K562 (cell line): ENCODE data around the gene CUTA. TPM values are rescaled to one million over a fixed set of nuclear protein-coding genes. Genes with fewer than 3 reads are reported as not detected.

Experiments used
- ATAC-seq: fragments of 200-7000 bp; cut with Tn5 transposase; 3 replicates; pipeline ENCODE4 v1.9.1; 2020; ENCODE audit warnings: moderate library complexity
- BruUV-seq: library from RNA; stranded (reverse); fragments of 400-500 nt; replicated peaks from 2 replicates; lab custom pipeline; 2021; lab: Mats Ljungman, UMichigan
- CTCF ChIA-PET: fragments of 300-600 bp; formaldehyde crosslinking; extraction: SDS; loops from one replicate; lab custom pipeline; 2021; ENCODE audit warnings: low intra/inter-chr PET ratio; lab: Yijun Ruan, JAX
- POLR2A ChIA-PET: fragments of 300-600, 350-650 bp; sonication (Branson Sonifier 250); formaldehyde crosslinking; extraction: SDS; loops from one replicate; lab custom pipeline; 2021; ENCODE audit warnings: antibody characterized with exemption, inconsistent platforms; lab: Yijun Ruan, JAX
- DNase-seq, 4 experiments: peaks; one replicate each; pipeline versions ENCODE4 v3.0.0 to v3.0.0-alpha.2; 2011 to 2018; ENCODE audit warnings: low spot score in 3 of 4, mixed read lengths in 3 of 4; ENCODE audit errors: extremely low read depth in 1 of 4
- FAIRE-seq: peaks from 2 replicates; lab custom pipeline; 2011; peaks lifted over from hg19 to GRCh38; lab: Jason Lieb, UNC
- H2AFZ ChIP-seq: 2 replicates; pipeline ENCODE4 v1.6.0; 2011; ENCODE audit warnings: low read depth, low read length, control low read depth, inconsistent platforms
- H3K27ac ChIP-seq: fragments of 200-600 bp; 3 replicates; pipeline ENCODE4 v1.8.0; 2011; ENCODE audit warnings: low read depth, mild to moderate bottlenecking, control low read depth, inconsistent platforms, low read length, moderate library complexity, mixed read lengths; ENCODE audit errors: extremely low read depth
- H3K27me3 ChIP-seq, 2 experiments: fragments of 300-600 bp in 1 of 2; 2 replicates in 1 of 2; 3 replicates in 1 of 2; pipeline versions ENCODE4 v1.6.0 to v1.8.0; 2011; ENCODE audit warnings: inconsistent platforms in 2 of 2, low read length in 2 of 2, mild to moderate bottlenecking in 1 of 2, mixed read lengths in 1 of 2, moderate library complexity in 1 of 2; ENCODE audit not compliant: control insufficient read depth in 2 of 2, insufficient read depth in 2 of 2
- H3K36me3 ChIP-seq: fragments of 300-600 bp; 3 replicates; pipeline ENCODE4 v1.8.0; 2011; ENCODE audit warnings: mild to moderate bottlenecking, low read length, inconsistent platforms; ENCODE audit not compliant: control insufficient read depth, insufficient read depth
- H3K4me1 ChIP-seq, 2 experiments: fragments of 200-600 bp in 1 of 2; replicated peaks in 1 of 2; 2 replicates in 1 of 2; 3 replicates in 1 of 2; pipeline versions ENCODE4 v1.5.1 to v1.8.0; 2011; ENCODE audit warnings: inconsistent platforms in 2 of 2, low read length in 2 of 2, mild to moderate bottlenecking in 1 of 2, mixed read lengths in 1 of 2, moderate library complexity in 1 of 2; ENCODE audit not compliant: control insufficient read depth in 2 of 2, insufficient read depth in 2 of 2
- H3K4me2 ChIP-seq: 2 replicates; pipeline ENCODE4 v1.6.1; 2011; ENCODE audit warnings: low read length, control low read depth, inconsistent platforms, mixed read lengths; ENCODE audit not compliant: insufficient read depth
- H3K4me3 ChIP-seq: fragments of 200-600 bp; sonication (generic), shearing (Covaris generic); 2 replicates; pipeline ENCODE4 v1.5.1; 2016; ENCODE audit warnings: control low read depth, inconsistent platforms
- H3K79me2 ChIP-seq: fragments of 200-600 bp; 3 replicates; pipeline ENCODE4 v1.8.0; 2011; ENCODE audit warnings: low read length, inconsistent platforms; ENCODE audit not compliant: control insufficient read depth, insufficient read depth
- H3K9ac ChIP-seq, 2 experiments: 2 replicates each; pipeline versions ENCODE4 v1.6.0 to v1.6.1; 2011; ENCODE audit warnings: low read depth in 2 of 2, low read length in 2 of 2, control low read depth in 1 of 2, inconsistent platforms in 1 of 2, mild to moderate bottlenecking in 1 of 2, mixed read lengths in 1 of 2; ENCODE audit not compliant: insufficient read depth in 1 of 2
- H3K9me1 ChIP-seq: one replicate; pipeline ENCODE4 v1.6.0; 2011; ENCODE audit warnings: inconsistent platforms, mild to moderate bottlenecking, low read length, moderate library complexity; ENCODE audit not compliant: control insufficient read depth, insufficient read depth
- H3K9me3 ChIP-seq: replicated peaks from 2 replicates; pipeline ENCODE4 v1.5.1; 2011; ENCODE audit warnings: low read depth, low read length, inconsistent platforms; ENCODE audit not compliant: control insufficient read depth, insufficient read depth
- H4K20me1 ChIP-seq: replicated peaks from 2 replicates; pipeline ENCODE4 v1.6.1; 2011; ENCODE audit warnings: low read length, inconsistent platforms, mixed read lengths; ENCODE audit not compliant: control insufficient read depth, insufficient read depth
- BMI1 ChIP-seq: fragments of 150-350 bp; IDR thresholded peaks from 2 replicates; pipeline ENCODE4 v1.6.1; 2014; ENCODE audit warnings: low read length
- CSDE1 ChIP-seq, 2 experiments: fragments of 450-650 bp; IDR thresholded peaks; 2 replicates each; pipeline ENCODE4 v1.6.1; 2016; ENCODE audit warnings: mild to moderate bottlenecking in 1 of 2
- ESRRA ChIP-seq: fragments of 450-650 bp; IDR thresholded peaks from 2 replicates; pipeline ENCODE4 v1.6.1; 2014; ENCODE audit warnings: low read depth, mild to moderate bottlenecking, moderate library complexity, borderline replicate concordance
- FOXJ3 ChIP-seq: sonication (generic); formaldehyde crosslinking; IDR thresholded peaks from 2 replicates; pipeline ENCODE4 v1.4.0; 2020; ENCODE audit warnings: mild to moderate bottlenecking, missing genetic modification reagents
- GABPA ChIP-seq: fragments of 200-800 bp; sonication (Bioruptor generic); conservative IDR thresholded peaks from 2 replicates; pipeline ENCODE4 v1.6.1; 2016; ENCODE audit warnings: low read depth, missing genetic modification characterization, missing compliant biosample characterization
- MAZ ChIP-seq, 2 experiments: fragments of 450-650 bp in 1 of 2; sonication (generic) in 1 of 2; formaldehyde crosslinking; IDR thresholded peaks in 1 of 2; conservative IDR thresholded peaks in 1 of 2; 2 replicates each; pipeline versions ENCODE4 v1.4.0 to v1.5.0; 2020; ENCODE audit warnings: mild to moderate bottlenecking in 1 of 2, missing genetic modification reagents in 1 of 2
- MXI1 ChIP-seq: IDR thresholded peaks from 2 replicates; pipeline ENCODE4 v1.6.1; 2011; ENCODE audit warnings: low read depth, mild to moderate bottlenecking, improper control_type of control experiment, low read length
- NFYB ChIP-seq: IDR thresholded peaks from 2 replicates; pipeline ENCODE4 v1.6.1; 2011; ENCODE audit warnings: mild to moderate bottlenecking, moderate library complexity; ENCODE audit not compliant: insufficient read length; ENCODE audit errors: extremely low read depth
- NR2C1 ChIP-seq, 2 experiments: fragments of 450-650 bp; IDR thresholded peaks; 2 replicates each; pipeline ENCODE4 v1.6.1; 2017; ENCODE audit warnings: mild to moderate bottlenecking in 2 of 2, antibody characterized with exemption in 1 of 2, inconsistent platforms in 1 of 2, missing compliant biosample characterization in 1 of 2, missing genetic modification characterization in 1 of 2
- PTTG1 ChIP-seq: fragments of 450-650 bp; IDR thresholded peaks from 2 replicates; pipeline ENCODE4 v1.6.1; 2016; ENCODE audit warnings: low read depth, mild to moderate bottlenecking, missing genetic modification characterization, missing compliant biosample characterization
- RUNX1 ChIP-seq: sonication (generic); IDR thresholded peaks from 2 replicates; pipeline ENCODE4 v1.6.1; 2016; ENCODE audit warnings: antibody characterized with exemption, low read depth
- SIN3A ChIP-seq, 2 experiments: fragments of 150-350 bp in 1 of 2; IDR thresholded peaks; 2 replicates each; pipeline ENCODE4 v1.6.1; 2011 to 2016; ENCODE audit warnings: borderline replicate concordance in 2 of 2, low read depth in 2 of 2, low read length in 2 of 2, mild to moderate bottlenecking in 2 of 2, moderate library complexity in 2 of 2; ENCODE audit not compliant: control insufficient read depth in 1 of 2
- YY1 ChIP-seq, 3 experiments: IDR thresholded peaks; 2 replicates each; pipeline ENCODE4 v1.6.1; 2011; ENCODE audit warnings: low read length in 2 of 3, mild to moderate bottlenecking in 2 of 3, moderate library complexity in 2 of 3, borderline replicate concordance in 1 of 3, control low read depth in 1 of 3, low read depth in 1 of 3; ENCODE audit not compliant: insufficient read depth in 3 of 3, insufficient replicate concordance in 2 of 3, control insufficient read depth in 1 of 3, insufficient read length in 1 of 3; ENCODE audit errors: extremely low read depth in 1 of 3
- ZC3H8 ChIP-seq: fragments of 450-650 bp; IDR thresholded peaks from 2 replicates; pipeline ENCODE4 v1.6.1; 2017
- WGBS: fragments of 100-300 bp; shearing (Covaris generic); methylation state at CpG from one replicate; pipeline ENCODE4 v1.1.6; 2016; ENCODE audit warnings: low coverage, mixed read lengths; ENCODE audit not compliant: insufficient coverage; ENCODE audit errors: missing lambda C conversion rate; 5-methylcytosine and 5-hydroxymethylcytosine counted together
- in situ Hi-C: fragments of 300-500 bp; cut with MboI; formaldehyde crosslinking; loops from 4 replicates; pipeline ENCODE4 v1.15.0; 2018; ENCODE audit warnings: inconsistent platforms, mixed read lengths
- intact Hi-C: fragments of 100-400 bp; cut with micrococcal nuclease; formaldehyde crosslinking; loops from 2 replicates; pipeline ENCODE4 v1.14.2; 2022
- polyA plus RNA-seq, 8 experiments: library from polyadenylated mRNA; depleted of rRNA in 4 of 8; stranded (reverse) in 5 of 8; unstranded in 3 of 8; fragments of >200 nt; fragmentation: Nextera tagmentation in 2 of 8; fragmentation: Illumina TruSeq in 1 of 8; extraction: Ambion mirVana in 2 of 8; extraction: Trizol in 1 of 8; gene quantifications; 2 replicates each; pipeline versions ENCODE4 v1.2.1 to v1.2.3, GENCODE V29; 2011 to 2014; ENCODE audit warnings: inconsistent platforms in 1 of 8, missing spikeins in 1 of 8
- total RNA-seq, 7 experiments: library from RNA; depleted of rRNA in 6 of 7; stranded (reverse); fragments of >200 nt in 6 of 7; fragmentation: Illumina TruSeq in 2 of 7; extraction: Trizol in 2 of 7; gene quantifications; 2 replicates each; pipeline versions ENCODE4 v1.2.1 to v1.2.3, GENCODE V29; 2011 to 2021; ENCODE audit warnings: low replicate concordance in 1 of 7
- TF ChIP-seq, protein P1 (sequence below): fragments of 200-800 bp; sonication (Bioruptor generic); IDR thresholded peaks from 2 replicates; pipeline ENCODE4 v1.6.1; 2017; ENCODE audit warnings: missing genetic modification characterization, missing compliant biosample characterization

Gene CUTA
- total and polyA plus RNA-seq, 9 of the 15 experiments (the other 6 are each of a cell fraction or from before 2014, with no cell fraction given), result 166 to 682 (median 310) TPM

DNA sequence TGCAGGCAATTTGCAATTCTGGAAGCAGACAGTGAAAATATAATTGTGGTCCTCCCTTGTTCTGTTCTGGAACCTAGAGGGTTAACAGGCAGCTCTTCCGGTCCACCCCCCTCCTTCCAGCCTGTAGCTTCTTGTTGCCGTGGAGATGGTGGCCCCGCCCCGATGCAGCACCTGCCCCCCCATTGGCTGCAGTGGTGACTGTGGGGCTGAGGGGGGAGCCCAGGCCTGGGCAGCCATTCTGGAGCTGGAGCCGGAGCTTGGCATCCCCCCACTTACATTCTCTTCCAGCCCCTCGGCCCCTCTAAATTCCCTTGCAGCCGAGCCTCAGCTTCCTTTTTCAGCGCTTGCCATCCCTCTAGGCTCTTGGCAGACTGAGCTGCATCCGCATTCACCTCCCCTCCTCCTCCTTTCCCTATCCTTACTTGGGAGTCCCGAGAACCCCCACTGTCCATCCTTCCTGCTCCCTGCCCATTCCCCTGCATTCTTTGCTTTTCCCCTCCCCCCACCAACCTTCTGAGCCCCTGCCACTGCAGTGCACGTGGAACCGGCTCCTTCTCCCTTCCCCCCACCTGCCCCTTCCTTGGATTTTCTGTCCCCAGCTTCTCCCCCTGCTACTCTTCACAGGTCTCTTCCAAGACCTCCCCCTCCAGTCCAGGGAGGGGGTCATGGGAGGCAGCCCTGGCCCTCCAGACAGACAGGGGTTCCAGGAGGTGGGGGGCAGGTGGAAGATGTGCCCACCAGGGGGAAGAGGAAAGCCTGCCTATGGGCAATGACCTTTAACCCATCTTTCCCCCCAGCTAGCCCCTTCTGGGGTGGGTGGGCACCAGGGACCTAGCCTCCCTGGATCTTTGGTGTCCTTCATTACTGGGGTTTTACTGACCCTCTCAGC lies 13.3 kb upstream of the CUTA start:
- Histone ChIP-seq H3K79me2 (peaks cover 39% of the 10 kb centered on the region), H3K9me3 (no peaks in the 10 kb centered on the region), H2AFZ (no peak overlapping the region), H3K27me3 (no peaks in the 10 kb centered on the region), H3K4me3 (no peak overlapping the region), H3K27ac (no peak overlapping the region), H3K9ac (no peak overlapping the region; a peak in 1 of 4 replicates), H3K4me2 (0 out of 2 replicates have a peak overlapping the region, but pooled peaks have one; percentile 23), H3K9me1 (no peaks in the 10 kb centered on the region), H4K20me1 (no peaks in the 10 kb centered on the region; the same call in 1 of the 2 replicates), H3K36me3 (peaks cover 12% of the 10 kb centered on the region; the same call in 2 of the 3 replicates), H3K4me1 (peaks cover 44 to 53% of the 10 kb centered on the region in 2 experiments)
- DNase-seq (peak; percentile 89 to 94 (median 91)), FAIRE-seq (peak; percentile 86), ATAC-seq (peak; percentile 84)
- WGBS, result 23% methylated on average over 10 of the region's 12 CpGs
- ChIA-PET CTCF (no interaction called here), POLR2A (interaction anchor here (0.5 to 2.7 kb wide), 9 partner anchors 9 to 177 kb away, joined by 3 to 14 read pairs (median 3); no protein-coding TSS in a partner anchor)
- BruUV-seq, result no TSS peak
- intact Hi-C loops (no loop called here), in situ Hi-C loops (no loop called here)
- TF ChIP-seq MAZ (CRISPR knock-in tag; conservative IDR thresholded peaks at IDR 0.05 in 1 of 2, IDR thresholded peaks at IDR 0.05 in 1 of 2) (0 out of 4 replicates have a peak, but pooled peaks of 1 of the 2 experiments have one; percentile 41), ZC3H8 (no peak), NFYB (peak; percentile 46), MXI1 (peak; percentile 68; the same call in 1 of the 2 replicates), ESRRA (no peak), YY1 (IDR thresholded peaks at IDR 0.05; ENCODE audit: borderline replicate concordance in 1 of 3, control insufficient read depth in 1 of 3, extremely low read depth in 1 of 3, insufficient read depth in 3 of 3, insufficient read length in 1 of 3, insufficient replicate concordance in 2 of 3, low read depth in 1 of 3, low read length in 2 of 3) (peak in 2 of 3 experiments; percentile 22 to 34), RUNX1 (no peak), GABPA (peak; percentile 78), CSDE1 (IDR thresholded peaks at IDR 0.05) (peak in 1 of 2 experiments; percentile 57; a peak in 1 of 4 replicates), PTTG1 (tag) (no peak), SIN3A (IDR thresholded peaks at IDR 0.05; ENCODE audit: borderline replicate concordance in 2 of 2, control insufficient read depth in 1 of 2, low read depth in 2 of 2, low read length in 2 of 2) (peak in 1 of 2 experiments; percentile 65; a peak in 2 of 4 replicates), BMI1 (peak; percentile 69), FOXJ3 (CRISPR knock-in tag) (peak; percentile 72), NR2C1 (IDR thresholded peaks at IDR 0.05) (peak; percentile 23; the same call in 1 of the 2 replicates), NR2C1 (tag; IDR thresholded peaks at IDR 0.05) (no peak)
- TF ChIP-seq, protein P1, sequence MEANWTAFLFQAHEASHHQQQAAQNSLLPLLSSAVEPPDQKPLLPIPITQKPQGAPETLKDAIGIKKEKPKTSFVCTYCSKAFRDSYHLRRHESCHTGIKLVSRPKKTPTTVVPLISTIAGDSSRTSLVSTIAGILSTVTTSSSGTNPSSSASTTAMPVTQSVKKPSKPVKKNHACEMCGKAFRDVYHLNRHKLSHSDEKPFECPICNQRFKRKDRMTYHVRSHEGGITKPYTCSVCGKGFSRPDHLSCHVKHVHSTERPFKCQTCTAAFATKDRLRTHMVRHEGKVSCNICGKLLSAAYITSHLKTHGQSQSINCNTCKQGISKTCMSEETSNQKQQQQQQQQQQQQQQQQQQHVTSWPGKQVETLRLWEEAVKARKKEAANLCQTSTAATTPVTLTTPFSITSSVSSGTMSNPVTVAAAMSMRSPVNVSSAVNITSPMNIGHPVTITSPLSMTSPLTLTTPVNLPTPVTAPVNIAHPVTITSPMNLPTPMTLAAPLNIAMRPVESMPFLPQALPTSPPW (CRISPR knock-in tag), result peak; percentile 93
